ENCODE data around the gene SERPINB4. TPM values are rescaled to one million over a fixed set of nuclear protein-coding genes. Genes with fewer than 3 reads are reported as not detected.
"Not testable (repeated sequence)": the region's sequence is repeated elsewhere in the genome, so short reads cannot be mapped to it uniquely, and the experiment has no call there.

Gene SERPINB4
- total RNA-seq, 1 experiment from 2014 or later: not detected

DNA sequence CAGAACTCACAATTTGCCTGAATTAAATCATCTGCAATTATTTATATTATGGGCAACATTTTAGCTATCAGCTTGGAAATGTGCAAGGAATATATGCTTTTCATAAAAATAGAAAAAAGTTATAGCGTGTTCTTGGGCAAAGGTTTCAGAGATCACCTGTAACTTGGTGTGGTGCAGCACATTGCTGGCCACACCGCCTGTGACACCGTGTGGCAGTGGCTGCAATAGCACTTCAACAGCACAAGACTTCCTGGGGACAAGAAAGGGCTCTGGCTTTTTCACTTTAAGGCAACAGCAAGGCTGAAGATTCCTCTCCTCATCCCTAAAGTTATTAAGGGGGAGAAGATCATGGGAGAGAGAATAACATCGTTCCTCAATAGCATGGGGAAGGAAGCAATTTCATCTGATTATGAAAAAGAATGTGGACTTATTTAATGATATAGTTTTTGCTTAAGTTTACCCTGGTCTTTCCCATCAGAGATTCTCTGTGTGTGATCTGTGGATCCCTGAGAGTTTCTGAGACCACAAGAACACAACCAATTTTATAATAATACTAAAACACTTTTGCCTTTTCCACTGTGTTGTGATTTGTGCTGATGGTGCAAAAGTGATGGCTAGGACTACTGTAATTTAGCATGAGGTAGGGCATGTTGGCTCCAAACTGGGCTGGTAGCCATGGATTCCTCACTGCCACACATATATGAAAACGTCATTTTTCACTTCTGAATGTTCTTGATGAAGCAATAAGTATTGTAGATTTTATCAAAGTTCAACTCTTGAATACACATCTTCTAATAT lies 32.7 kb upstream of the SERPINB4 start:
- no peaks in the 10 kb centered on the region for H3K36me3 ChIP-seq (ENCODE audit: control insufficient read depth, insufficient read depth, low read length)
- H3K27me3 ChIP-seq (ENCODE audit: control insufficient read depth, insufficient read depth, low read length): no peaks in the 10 kb centered on the region
- TF ChIP-seq, protein P1, sequence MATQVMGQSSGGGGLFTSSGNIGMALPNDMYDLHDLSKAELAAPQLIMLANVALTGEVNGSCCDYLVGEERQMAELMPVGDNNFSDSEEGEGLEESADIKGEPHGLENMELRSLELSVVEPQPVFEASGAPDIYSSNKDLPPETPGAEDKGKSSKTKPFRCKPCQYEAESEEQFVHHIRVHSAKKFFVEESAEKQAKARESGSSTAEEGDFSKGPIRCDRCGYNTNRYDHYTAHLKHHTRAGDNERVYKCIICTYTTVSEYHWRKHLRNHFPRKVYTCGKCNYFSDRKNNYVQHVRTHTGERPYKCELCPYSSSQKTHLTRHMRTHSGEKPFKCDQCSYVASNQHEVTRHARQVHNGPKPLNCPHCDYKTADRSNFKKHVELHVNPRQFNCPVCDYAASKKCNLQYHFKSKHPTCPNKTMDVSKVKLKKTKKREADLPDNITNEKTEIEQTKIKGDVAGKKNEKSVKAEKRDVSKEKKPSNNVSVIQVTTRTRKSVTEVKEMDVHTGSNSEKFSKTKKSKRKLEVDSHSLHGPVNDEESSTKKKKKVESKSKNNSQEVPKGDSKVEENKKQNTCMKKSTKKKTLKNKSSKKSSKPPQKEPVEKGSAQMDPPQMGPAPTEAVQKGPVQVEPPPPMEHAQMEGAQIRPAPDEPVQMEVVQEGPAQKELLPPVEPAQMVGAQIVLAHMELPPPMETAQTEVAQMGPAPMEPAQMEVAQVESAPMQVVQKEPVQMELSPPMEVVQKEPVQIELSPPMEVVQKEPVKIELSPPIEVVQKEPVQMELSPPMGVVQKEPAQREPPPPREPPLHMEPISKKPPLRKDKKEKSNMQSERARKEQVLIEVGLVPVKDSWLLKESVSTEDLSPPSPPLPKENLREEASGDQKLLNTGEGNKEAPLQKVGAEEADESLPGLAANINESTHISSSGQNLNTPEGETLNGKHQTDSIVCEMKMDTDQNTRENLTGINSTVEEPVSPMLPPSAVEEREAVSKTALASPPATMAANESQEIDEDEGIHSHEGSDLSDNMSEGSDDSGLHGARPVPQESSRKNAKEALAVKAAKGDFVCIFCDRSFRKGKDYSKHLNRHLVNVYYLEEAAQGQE (IDR thresholded peaks at IDR 0.05; ENCODE audit: insufficient read depth in 1 of 2, low read depth in 2 of 2, low read length in 1 of 2): no peak
- TF ChIP-seq SIN3A (IDR thresholded peaks at IDR 0.05; ENCODE audit: borderline replicate concordance, insufficient read depth, low read depth, low read length): no peak
- TF ChIP-seq, protein P2, sequence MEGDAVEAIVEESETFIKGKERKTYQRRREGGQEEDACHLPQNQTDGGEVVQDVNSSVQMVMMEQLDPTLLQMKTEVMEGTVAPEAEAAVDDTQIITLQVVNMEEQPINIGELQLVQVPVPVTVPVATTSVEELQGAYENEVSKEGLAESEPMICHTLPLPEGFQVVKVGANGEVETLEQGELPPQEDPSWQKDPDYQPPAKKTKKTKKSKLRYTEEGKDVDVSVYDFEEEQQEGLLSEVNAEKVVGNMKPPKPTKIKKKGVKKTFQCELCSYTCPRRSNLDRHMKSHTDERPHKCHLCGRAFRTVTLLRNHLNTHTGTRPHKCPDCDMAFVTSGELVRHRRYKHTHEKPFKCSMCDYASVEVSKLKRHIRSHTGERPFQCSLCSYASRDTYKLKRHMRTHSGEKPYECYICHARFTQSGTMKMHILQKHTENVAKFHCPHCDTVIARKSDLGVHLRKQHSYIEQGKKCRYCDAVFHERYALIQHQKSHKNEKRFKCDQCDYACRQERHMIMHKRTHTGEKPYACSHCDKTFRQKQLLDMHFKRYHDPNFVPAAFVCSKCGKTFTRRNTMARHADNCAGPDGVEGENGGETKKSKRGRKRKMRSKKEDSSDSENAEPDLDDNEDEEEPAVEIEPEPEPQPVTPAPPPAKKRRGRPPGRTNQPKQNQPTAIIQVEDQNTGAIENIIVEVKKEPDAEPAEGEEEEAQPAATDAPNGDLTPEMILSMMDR (IDR thresholded peaks at IDR 0.05): no peak
- no peak for TF ChIP-seq POLR2AphosphoS5 (IDR thresholded peaks at IDR 0.05; ENCODE audit: low read depth, low read length)
- TF ChIP-seq TCF7L2 (IDR thresholded peaks at IDR 0.05; ENCODE audit: low read depth, low read length): no peak
- CTCF ChIA-PET: no interaction called here
- intact Hi-C loops (cut with micrococcal nuclease; ENCODE audit: unreplicated experiment) (no loop called here), in situ Hi-C loops (cut with HindIII; ENCODE audit: low pct_unique_long_range_greater_than_20kb, low sequenced_read_pairs) (no loop called here)
- no peak overlapping the region for H3K4me3 ChIP-seq (ENCODE audit: low read depth in 2 of 2, low read length in 2 of 2)
- H3K9me3 ChIP-seq (ENCODE audit: control insufficient read depth, insufficient read depth, low read depth, low read length): no peaks in the 10 kb centered on the region
- BruUV-seq (replicated peaks): no TSS peak
- POLR2A ChIA-PET: no interaction called here
- no peak for ATAC-seq
- DNase-seq (ENCODE audit: low read depth, low spot score): no peak
- H3K4me1 ChIP-seq (ENCODE audit: control insufficient read depth, insufficient read depth, low read length): no peaks in the 10 kb centered on the region
- H3K27ac ChIP-seq (ENCODE audit: low read length): no peak overlapping the region

DNA sequence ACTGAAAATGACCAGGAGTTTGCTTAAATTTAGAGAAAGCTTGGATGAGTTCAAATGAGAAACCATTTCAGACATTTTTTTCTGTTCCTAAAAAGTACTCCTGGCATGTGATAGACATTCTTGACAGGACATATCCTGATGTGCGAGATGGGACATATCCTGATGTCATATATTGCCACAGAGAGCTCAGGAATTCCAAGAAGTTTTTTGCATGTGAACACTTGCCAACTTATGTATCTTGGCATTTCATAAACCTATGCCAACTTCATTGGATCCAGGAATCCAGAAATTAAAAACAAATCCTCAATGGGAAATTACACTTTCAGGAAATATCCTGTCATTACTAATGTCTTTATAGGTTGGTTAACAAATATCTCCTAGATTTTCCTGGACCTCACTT lies 20.5 kb upstream of the SERPINB4 start:
- Histone ChIP-seq H3K4me3 (ENCODE audit: low read depth in 2 of 2, low read length in 2 of 2) (no peak overlapping the region), H3K9me3 (ENCODE audit: control insufficient read depth, insufficient read depth, low read depth, low read length) (no peaks in the 10 kb centered on the region), H3K4me1 (ENCODE audit: control insufficient read depth, insufficient read depth, low read length) (no peaks in the 10 kb centered on the region), H3K27ac (ENCODE audit: low read length) (no peak overlapping the region), H3K27me3 (ENCODE audit: control insufficient read depth, insufficient read depth, low read length) (no peaks in the 10 kb centered on the region), H3K36me3 (ENCODE audit: control insufficient read depth, insufficient read depth, low read length) (no peaks in the 10 kb centered on the region)
- ATAC-seq (no peak), DNase-seq (ENCODE audit: low read depth, low spot score) (no peak)
- intact Hi-C loops (cut with micrococcal nuclease; ENCODE audit: unreplicated experiment): no loop called here
- in situ Hi-C loops (cut with HindIII; ENCODE audit: low pct_unique_long_range_greater_than_20kb, low sequenced_read_pairs): no loop called here
- CTCF ChIA-PET: no interaction called here
- TF ChIP-seq POLR2AphosphoS5 (IDR thresholded peaks at IDR 0.05; ENCODE audit: low read depth, low read length) (no peak), SIN3A (IDR thresholded peaks at IDR 0.05; ENCODE audit: borderline replicate concordance, insufficient read depth, low read depth, low read length) (no peak), TCF7L2 (IDR thresholded peaks at IDR 0.05; ENCODE audit: low read depth, low read length) (no peak)
- TF ChIP-seq, protein P2 (IDR thresholded peaks at IDR 0.05): no peak
- TF ChIP-seq, protein P1 (IDR thresholded peaks at IDR 0.05; ENCODE audit: insufficient read depth in 1 of 2, low read depth in 2 of 2, low read length in 1 of 2): no peak
- POLR2A ChIA-PET: no interaction called here
- BruUV-seq (replicated peaks): no TSS peak

DNA sequence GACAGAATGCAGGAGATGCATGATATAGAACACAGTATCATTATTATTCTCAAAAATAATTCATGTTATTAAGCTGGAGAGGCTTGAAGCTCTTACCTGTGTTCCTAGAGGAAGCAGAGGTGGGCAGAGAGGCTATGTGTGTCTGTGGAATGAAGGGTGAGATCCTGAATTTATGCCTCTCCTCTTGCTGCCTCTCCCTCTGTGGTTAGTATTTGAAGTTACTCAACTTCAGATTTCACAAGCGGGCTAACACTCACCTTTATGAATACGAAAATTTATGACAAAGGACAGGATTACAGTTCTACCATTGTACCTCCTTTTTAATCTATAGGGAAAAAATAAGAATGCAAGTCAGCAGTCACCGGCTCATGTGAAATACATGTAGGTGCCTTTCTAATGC lies 17.7 kb upstream of the SERPINB4 start, which contains the start of gene SERPINB3:
Gene SERPINB3 (minus strand): TSS at position 144 of the 400 bp plus-strand sequence. CDS start 677 bp downstream, outside the sequence.
- H3K9me3 ChIP-seq (ENCODE audit: control insufficient read depth, insufficient read depth, low read depth, low read length); CTCF ChIA-PET; intact Hi-C loops (cut with micrococcal nuclease; ENCODE audit: unreplicated experiment); H3K36me3 ChIP-seq (ENCODE audit: control insufficient read depth, insufficient read depth, low read length); H3K4me3 ChIP-seq (ENCODE audit: low read depth in 2 of 2, low read length in 2 of 2); POLR2A ChIA-PET; H3K27me3 ChIP-seq (ENCODE audit: control insufficient read depth, insufficient read depth, low read length); H3K4me1 ChIP-seq (ENCODE audit: control insufficient read depth, insufficient read depth, low read length); ATAC-seq; DNase-seq (ENCODE audit: low read depth, low spot score); BruUV-seq (replicated peaks); H3K27ac ChIP-seq (ENCODE audit: low read length); in situ Hi-C loops (cut with HindIII; ENCODE audit: low pct_unique_long_range_greater_than_20kb, low sequenced_read_pairs): not testable (repeated sequence)

All from Panc1 (cell line).